Measurements from ENCODE around the gene ELOB. TPM values are rescaled to one million over a fixed set of nuclear protein-coding genes. Genes with fewer than 3 reads are reported as not detected.
A peak's percentile ranks its signal among the peaks of the same experiment; 100 is the strongest.

Gene ELOB
- total RNA-seq, 1 donor from 2014 or later: 323 TPM

GRCh38 chr16:2769675-2770056 is 7.4 kb downstream of the ELOB start:
- FAIRE-seq (no peak), DNase-seq (ENCODE audit: low read depth) (no peak)
- Histone ChIP-seq H3K9ac (ENCODE audit: low read length) (peak overlapping the region; percentile 5), H3K9me3 (ENCODE audit: insufficient read depth, low read depth, low read length) (peaks cover 2% of the 10 kb centered on the region), H2AFZ (ENCODE audit: low read depth, low read length) (no peak overlapping the region), H3K36me3 (ENCODE audit: insufficient read depth, low read length) (peaks cover 67% of the 10 kb centered on the region), H4K20me1 (ENCODE audit: insufficient read depth, low read length) (peaks cover 97% of the 10 kb centered on the region), H3K4me2 (ENCODE audit: low read length) (no peak overlapping the region), H3K4me1 (ENCODE audit: insufficient read depth, low read length) (peaks cover 5% of the 10 kb centered on the region), H3K27ac (ENCODE audit: low read depth, low read length) (no peak overlapping the region), H3K79me2 (ENCODE audit: insufficient read depth, low read length) (peaks cover 95% of the 10 kb centered on the region), H3K4me3 (ENCODE audit: insufficient read depth, low read depth, low read length) (no peak overlapping the region), H3K27me3 (ENCODE audit: insufficient read depth, low read length) (no peaks in the 10 kb centered on the region)
- Mint-ChIP-seq H3K27ac (ENCODE audit: unreplicated experiment) (peak overlapping the region; percentile 87), H3K4me3 (ENCODE audit: unreplicated experiment) (no peak overlapping the region), H3K4me1 (ENCODE audit: low read depth, unreplicated experiment) (peaks cover 23% of the 10 kb centered on the region), H3K36me3 (ENCODE audit: low read depth, unreplicated experiment) (peaks cover 50% of the 10 kb centered on the region), H3K9me3 (ENCODE audit: unreplicated experiment) (peaks cover 2% of the 10 kb centered on the region), H3K27me3 (ENCODE audit: low read depth, unreplicated experiment) (no peaks in the 10 kb centered on the region)
- TF ChIP-seq, protein P1, sequence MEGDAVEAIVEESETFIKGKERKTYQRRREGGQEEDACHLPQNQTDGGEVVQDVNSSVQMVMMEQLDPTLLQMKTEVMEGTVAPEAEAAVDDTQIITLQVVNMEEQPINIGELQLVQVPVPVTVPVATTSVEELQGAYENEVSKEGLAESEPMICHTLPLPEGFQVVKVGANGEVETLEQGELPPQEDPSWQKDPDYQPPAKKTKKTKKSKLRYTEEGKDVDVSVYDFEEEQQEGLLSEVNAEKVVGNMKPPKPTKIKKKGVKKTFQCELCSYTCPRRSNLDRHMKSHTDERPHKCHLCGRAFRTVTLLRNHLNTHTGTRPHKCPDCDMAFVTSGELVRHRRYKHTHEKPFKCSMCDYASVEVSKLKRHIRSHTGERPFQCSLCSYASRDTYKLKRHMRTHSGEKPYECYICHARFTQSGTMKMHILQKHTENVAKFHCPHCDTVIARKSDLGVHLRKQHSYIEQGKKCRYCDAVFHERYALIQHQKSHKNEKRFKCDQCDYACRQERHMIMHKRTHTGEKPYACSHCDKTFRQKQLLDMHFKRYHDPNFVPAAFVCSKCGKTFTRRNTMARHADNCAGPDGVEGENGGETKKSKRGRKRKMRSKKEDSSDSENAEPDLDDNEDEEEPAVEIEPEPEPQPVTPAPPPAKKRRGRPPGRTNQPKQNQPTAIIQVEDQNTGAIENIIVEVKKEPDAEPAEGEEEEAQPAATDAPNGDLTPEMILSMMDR (IDR thresholded peaks at IDR 0.05; ENCODE audit: insufficient read depth, low read depth, low read length): no peak
- TF ChIP-seq EZH2 (IDR thresholded peaks at IDR 0.05; ENCODE audit: insufficient read depth, low read length): no peak

DNA sequence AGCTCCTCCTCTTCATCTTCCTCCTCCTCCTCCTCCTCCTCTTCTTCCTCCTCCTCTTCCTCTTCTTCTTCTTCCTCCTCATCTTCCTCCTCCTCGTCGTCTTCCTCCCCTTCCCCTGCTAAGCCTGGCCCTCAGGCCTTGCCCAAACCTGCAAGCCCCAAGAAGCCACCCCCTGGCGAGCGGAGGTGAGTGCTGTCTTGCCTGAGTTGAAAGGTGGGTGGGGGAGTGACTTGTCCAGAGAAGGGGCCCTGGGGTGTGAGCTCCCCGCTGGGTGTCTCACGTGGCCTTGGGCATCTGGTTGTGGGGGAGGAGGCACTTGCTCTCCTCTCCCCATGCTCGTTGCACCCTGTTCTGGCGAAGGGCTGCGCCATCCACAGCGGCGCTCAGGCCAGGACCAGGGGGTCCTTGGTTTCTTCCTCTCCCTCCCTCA is 8.0 kb downstream of the ELOB start:
- peaks cover 2% of the 10 kb centered on the region for H3K9me3 Mint-ChIP-seq (ENCODE audit: unreplicated experiment)
- DNase-seq (ENCODE audit: low read depth) (no peak), FAIRE-seq (no peak)
- H3K27ac Mint-ChIP-seq (ENCODE audit: unreplicated experiment): peak overlapping the region; percentile 87
- Histone ChIP-seq H2AFZ (ENCODE audit: low read depth, low read length) (no peak overlapping the region), H3K27me3 (ENCODE audit: insufficient read depth, low read length) (no peaks in the 10 kb centered on the region), H3K4me3 (ENCODE audit: insufficient read depth, low read depth, low read length) (no peak overlapping the region), H3K4me2 (ENCODE audit: low read length) (no peak overlapping the region), H3K36me3 (ENCODE audit: insufficient read depth, low read length) (peaks cover 73% of the 10 kb centered on the region), H3K79me2 (ENCODE audit: insufficient read depth, low read length) (peaks cover 95% of the 10 kb centered on the region), H3K4me1 (ENCODE audit: insufficient read depth, low read length) (peaks cover 5% of the 10 kb centered on the region), H3K9me3 (ENCODE audit: insufficient read depth, low read depth, low read length) (peaks cover 2% of the 10 kb centered on the region), H3K27ac (ENCODE audit: low read depth, low read length) (no peak overlapping the region), H4K20me1 (ENCODE audit: insufficient read depth, low read length) (peaks cover 98% of the 10 kb centered on the region), H3K9ac (ENCODE audit: low read length) (peak overlapping the region; percentile 5)
- H3K4me1 Mint-ChIP-seq (ENCODE audit: low read depth, unreplicated experiment): peaks cover 23% of the 10 kb centered on the region
- TF ChIP-seq, protein P1 (IDR thresholded peaks at IDR 0.05; ENCODE audit: insufficient read depth, low read depth, low read length): no peak
- TF ChIP-seq EZH2 (IDR thresholded peaks at IDR 0.05; ENCODE audit: insufficient read depth, low read length): no peak
- H3K36me3 Mint-ChIP-seq (ENCODE audit: low read depth, unreplicated experiment): peaks cover 55% of the 10 kb centered on the region
- H3K27me3 Mint-ChIP-seq (ENCODE audit: low read depth, unreplicated experiment): no peaks in the 10 kb centered on the region
- H3K4me3 Mint-ChIP-seq (ENCODE audit: unreplicated experiment): no peak overlapping the region

DNA sequence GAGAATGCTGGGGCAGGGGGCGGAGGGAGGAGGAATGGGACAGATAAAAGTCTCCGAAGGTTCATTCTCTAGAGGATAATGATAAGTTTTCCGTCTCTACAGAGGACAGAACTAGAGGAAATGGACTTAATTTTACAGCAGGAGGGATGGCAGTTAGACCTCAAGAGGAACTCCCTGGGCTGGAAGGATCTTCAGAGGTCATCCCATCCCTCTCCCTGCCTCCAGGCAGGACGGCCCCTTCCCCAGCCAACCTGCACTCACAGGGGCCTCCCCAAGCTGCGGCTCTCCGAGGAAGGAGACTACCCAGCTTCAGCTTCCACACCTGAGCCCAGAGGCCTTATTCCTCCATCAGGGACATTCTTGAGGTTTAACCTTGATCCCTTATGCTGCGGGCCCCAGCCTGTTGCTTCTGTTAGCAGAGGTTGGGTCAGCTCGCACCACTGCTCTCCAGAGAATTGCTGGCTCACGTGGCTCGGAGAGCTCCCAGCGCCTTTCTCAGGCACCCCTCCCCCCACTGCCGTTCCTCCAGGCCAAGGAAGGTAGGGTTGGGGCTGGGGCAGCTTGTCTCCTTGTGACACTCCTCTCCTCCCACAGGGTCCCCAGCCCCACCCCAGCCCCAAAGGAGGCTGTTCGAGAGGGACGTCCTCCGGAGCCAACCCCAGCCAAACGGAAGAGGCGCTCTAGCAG is 8.5 kb downstream of the ELOB start:
- H3K27me3 Mint-ChIP-seq (ENCODE audit: low read depth, unreplicated experiment): no peaks in the 10 kb centered on the region
- H3K4me3 Mint-ChIP-seq (ENCODE audit: unreplicated experiment): no peak overlapping the region
- peaks cover 98% of the 10 kb centered on the region for H4K20me1 ChIP-seq (ENCODE audit: insufficient read depth, low read length)

More for the DNA sequence above, 8.5 kb downstream of the ELOB start:
- Histone ChIP-seq H3K27ac (ENCODE audit: low read depth, low read length) (no peak overlapping the region), H3K79me2 (ENCODE audit: insufficient read depth, low read length) (peaks cover 95% of the 10 kb centered on the region), H2AFZ (ENCODE audit: low read depth, low read length) (no peak overlapping the region), H3K36me3 (ENCODE audit: insufficient read depth, low read length) (peaks cover 77% of the 10 kb centered on the region), H3K4me3 (ENCODE audit: insufficient read depth, low read depth, low read length) (no peak overlapping the region), H3K4me2 (ENCODE audit: low read length) (no peak overlapping the region), H3K4me1 (ENCODE audit: insufficient read depth, low read length) (peaks cover 5% of the 10 kb centered on the region), H3K27me3 (ENCODE audit: insufficient read depth, low read length) (no peaks in the 10 kb centered on the region), H3K9ac (ENCODE audit: low read length) (no peak overlapping the region), H3K9me3 (ENCODE audit: insufficient read depth, low read depth, low read length) (peaks cover 2% of the 10 kb centered on the region)
- H3K27ac Mint-ChIP-seq (ENCODE audit: unreplicated experiment): peak overlapping the region; percentile 34
- DNase-seq (ENCODE audit: low read depth) (no peak), FAIRE-seq (no peak)
- peaks cover 2% of the 10 kb centered on the region for H3K9me3 Mint-ChIP-seq (ENCODE audit: unreplicated experiment)
- peaks cover 61% of the 10 kb centered on the region for H3K36me3 Mint-ChIP-seq (ENCODE audit: low read depth, unreplicated experiment)
- no peak for TF ChIP-seq EZH2 (IDR thresholded peaks at IDR 0.05; ENCODE audit: insufficient read depth, low read length)
- TF ChIP-seq, protein P1 (IDR thresholded peaks at IDR 0.05; ENCODE audit: insufficient read depth, low read depth, low read length): no peak
- H3K4me1 Mint-ChIP-seq (ENCODE audit: low read depth, unreplicated experiment): peaks cover 23% of the 10 kb centered on the region

Data from astrocyte (in vitro differentiated cells and primary cell).